ENCODE data around the gene FOXD4L6.
"Not testable (repeated sequence)": the region's sequence is repeated elsewhere in the genome, so short reads cannot be mapped to it uniquely, and the experiment has no call there.

GRCh38 chr9:41077586-41077985 lies 50.9 kb downstream of the FOXD4L6 start:
- TF ChIP-seq, protein P1, sequence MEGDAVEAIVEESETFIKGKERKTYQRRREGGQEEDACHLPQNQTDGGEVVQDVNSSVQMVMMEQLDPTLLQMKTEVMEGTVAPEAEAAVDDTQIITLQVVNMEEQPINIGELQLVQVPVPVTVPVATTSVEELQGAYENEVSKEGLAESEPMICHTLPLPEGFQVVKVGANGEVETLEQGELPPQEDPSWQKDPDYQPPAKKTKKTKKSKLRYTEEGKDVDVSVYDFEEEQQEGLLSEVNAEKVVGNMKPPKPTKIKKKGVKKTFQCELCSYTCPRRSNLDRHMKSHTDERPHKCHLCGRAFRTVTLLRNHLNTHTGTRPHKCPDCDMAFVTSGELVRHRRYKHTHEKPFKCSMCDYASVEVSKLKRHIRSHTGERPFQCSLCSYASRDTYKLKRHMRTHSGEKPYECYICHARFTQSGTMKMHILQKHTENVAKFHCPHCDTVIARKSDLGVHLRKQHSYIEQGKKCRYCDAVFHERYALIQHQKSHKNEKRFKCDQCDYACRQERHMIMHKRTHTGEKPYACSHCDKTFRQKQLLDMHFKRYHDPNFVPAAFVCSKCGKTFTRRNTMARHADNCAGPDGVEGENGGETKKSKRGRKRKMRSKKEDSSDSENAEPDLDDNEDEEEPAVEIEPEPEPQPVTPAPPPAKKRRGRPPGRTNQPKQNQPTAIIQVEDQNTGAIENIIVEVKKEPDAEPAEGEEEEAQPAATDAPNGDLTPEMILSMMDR (IDR thresholded peaks at IDR 0.05) = not testable (repeated sequence)
- TF ChIP-seq EZH2phosphoT487, EZH2 (IDR thresholded peaks at IDR 0.05): not testable (repeated sequence)

Data from neural progenitor cell (in vitro differentiated cells).